ENCODE measurements around the gene HMCN1.

DNA sequence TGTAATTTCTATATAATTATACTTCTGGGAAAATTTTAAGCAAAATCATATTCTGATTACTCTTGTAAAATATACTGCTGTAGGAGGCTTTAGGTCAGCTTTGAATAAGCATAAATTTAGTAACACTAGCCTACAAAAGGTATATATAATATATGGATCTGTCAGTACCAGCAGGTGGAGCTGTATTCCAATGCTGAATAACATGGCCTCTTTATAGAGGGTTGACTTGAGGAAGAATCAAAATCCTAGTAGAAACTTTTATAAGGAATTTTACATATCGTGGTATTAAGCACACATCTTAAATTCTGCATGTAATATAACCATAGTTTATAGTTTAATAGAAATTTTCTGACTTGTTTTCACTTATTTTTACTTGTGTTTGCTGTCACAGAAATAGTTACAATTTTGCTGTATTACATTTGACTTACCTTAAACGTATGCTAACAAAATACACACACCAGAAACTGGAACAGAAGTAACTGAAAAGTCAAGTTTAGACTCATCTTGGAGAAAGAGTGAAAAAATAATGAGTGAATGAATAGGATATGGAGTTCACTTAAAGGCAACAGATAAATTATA, 79.3 kb downstream of the HMCN1 start:
- no peak for TF ChIP-seq EP300 (conservative IDR thresholded peaks at IDR 0.05; ENCODE audit: poor library complexity, severe bottlenecking)
- TF ChIP-seq TAF1 (IDR thresholded peaks at IDR 0.05; ENCODE audit: low read depth), result no peak
